Breast epithelium (tissue), 3 donors: ENCODE measurements around the gene OR10H1.

Experiments
- POLR2AphosphoS5 ChIP-seq, 3 donors: sonication (generic); formaldehyde crosslinking; IDR thresholded peaks; one replicate each; pipeline ENCODE4 v1.6.1; 2017; ENCODE audit warnings: antibody characterized with exemption in 3 of 3
- TF ChIP-seq, protein P1 (sequence below), 3 donors: fragments of 450-650 bp; IDR thresholded peaks; one replicate each; pipeline ENCODE4 v1.5.1; 2016 to 2017; ENCODE audit warnings: antibody characterized with exemption in 3 of 3, mild to moderate bottlenecking in 3 of 3, moderate library complexity in 3 of 3

DNA sequence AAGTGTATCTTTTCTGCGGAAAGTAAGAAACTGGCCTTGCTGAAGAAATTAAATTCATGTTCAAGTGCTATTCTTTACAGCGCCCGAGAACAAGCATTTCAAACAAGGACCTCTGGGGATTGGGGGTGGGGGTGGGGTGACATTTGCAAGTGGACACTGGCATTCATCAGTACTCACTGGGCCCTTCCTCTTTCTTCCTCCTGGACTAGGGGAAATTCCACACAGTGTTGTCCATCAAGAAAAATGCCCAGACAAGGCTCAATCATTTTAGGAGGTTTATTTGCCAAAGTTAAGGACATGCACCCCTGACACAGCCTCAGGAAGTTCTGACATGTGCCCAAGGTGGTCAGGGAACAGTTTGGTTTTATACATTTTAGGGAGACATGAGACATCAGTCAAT is 22.9 kb upstream of the OR10H1 start:
- TF ChIP-seq, protein P1, sequence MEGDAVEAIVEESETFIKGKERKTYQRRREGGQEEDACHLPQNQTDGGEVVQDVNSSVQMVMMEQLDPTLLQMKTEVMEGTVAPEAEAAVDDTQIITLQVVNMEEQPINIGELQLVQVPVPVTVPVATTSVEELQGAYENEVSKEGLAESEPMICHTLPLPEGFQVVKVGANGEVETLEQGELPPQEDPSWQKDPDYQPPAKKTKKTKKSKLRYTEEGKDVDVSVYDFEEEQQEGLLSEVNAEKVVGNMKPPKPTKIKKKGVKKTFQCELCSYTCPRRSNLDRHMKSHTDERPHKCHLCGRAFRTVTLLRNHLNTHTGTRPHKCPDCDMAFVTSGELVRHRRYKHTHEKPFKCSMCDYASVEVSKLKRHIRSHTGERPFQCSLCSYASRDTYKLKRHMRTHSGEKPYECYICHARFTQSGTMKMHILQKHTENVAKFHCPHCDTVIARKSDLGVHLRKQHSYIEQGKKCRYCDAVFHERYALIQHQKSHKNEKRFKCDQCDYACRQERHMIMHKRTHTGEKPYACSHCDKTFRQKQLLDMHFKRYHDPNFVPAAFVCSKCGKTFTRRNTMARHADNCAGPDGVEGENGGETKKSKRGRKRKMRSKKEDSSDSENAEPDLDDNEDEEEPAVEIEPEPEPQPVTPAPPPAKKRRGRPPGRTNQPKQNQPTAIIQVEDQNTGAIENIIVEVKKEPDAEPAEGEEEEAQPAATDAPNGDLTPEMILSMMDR (IDR thresholded peaks at IDR 0.05) = no peak
- TF ChIP-seq POLR2AphosphoS5 (IDR thresholded peaks at IDR 0.05) = no peak
